DND-41 (cell line): ENCODE results near the gene TTYH3.

Experiments used
- CTCF ChIP-seq: IDR thresholded peaks from 2 replicates; pipeline ENCODE4 v1.5.1; 2012; ENCODE audit warnings: borderline replicate concordance, low read length, moderate library complexity, mild to moderate bottlenecking; ENCODE audit not compliant: poor library complexity, severe bottlenecking; ENCODE audit errors: extremely low read depth
- EZH2 ChIP-seq: IDR thresholded peaks from 3 replicates; pipeline ENCODE4 v1.6.1; 2012; ENCODE audit warnings: borderline replicate concordance, low read depth, mild to moderate bottlenecking, moderate library complexity, low read length, inconsistent platforms; ENCODE audit not compliant: severe bottlenecking

DNA sequence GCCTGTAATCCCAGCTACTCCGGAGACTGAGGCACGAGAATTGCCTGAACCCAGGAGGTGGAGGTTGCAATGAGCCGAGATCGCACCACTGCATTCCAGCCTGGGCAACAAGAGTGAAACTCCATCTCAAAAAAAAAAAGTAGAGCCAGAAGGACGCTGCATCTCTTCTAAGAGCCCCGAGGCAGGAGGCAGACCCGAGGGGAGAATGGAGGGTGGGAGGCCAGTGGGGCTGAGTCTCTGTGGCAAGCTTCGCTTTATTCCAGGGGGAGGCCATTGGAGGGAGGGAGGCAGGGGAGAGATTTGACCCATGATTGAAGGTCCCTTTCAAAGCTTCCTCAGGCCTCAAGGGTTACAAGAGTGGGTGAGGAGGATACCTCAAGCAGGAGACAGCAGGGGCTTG lies 18.7 kb downstream of the TTYH3 start:
- TF ChIP-seq CTCF (no peak), EZH2 (no peak)
